ENCODE results near the gene VEGFA.
"Not testable (repeated sequence)": the region's sequence is repeated elsewhere in the genome, so short reads cannot be mapped to it uniquely, and the experiment has no call there.

VEGFA gene

DNA sequence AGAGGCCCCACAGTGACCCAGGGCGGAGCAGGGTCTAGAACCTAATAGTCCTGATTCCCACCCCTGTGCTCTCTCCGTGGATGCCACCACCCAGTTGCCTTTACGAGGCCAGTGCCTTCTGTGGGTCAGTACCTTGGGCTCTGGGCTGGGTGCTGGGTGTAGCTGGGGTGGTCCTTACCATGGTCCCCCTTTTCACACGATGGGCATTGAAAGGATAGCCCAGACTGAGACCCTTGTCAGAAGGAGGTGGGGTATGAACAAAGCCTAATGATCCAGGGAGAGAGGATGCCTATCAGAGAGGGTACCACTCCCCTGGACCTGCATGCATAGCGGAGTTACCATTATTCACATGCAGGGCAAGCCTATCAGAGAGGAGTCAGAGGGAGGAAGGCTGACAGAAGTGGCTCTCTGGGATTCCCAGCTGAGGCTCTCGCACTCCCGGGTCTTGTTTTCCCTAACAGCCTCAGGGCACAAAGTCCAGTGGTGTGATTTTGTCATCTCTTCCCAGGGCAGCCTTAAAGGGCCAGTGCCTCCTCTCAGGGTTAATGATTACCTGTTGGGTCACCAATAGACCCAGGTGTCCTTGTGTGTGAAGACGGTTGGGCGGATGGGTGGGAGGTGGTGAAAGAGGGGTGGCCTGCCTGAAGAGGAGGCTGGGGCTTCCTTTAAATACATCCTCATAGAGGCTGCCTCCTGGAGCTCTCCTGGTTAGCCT lies 36.2 kb downstream of the VEGFA start:
- DNase-seq = no peak

DNA sequence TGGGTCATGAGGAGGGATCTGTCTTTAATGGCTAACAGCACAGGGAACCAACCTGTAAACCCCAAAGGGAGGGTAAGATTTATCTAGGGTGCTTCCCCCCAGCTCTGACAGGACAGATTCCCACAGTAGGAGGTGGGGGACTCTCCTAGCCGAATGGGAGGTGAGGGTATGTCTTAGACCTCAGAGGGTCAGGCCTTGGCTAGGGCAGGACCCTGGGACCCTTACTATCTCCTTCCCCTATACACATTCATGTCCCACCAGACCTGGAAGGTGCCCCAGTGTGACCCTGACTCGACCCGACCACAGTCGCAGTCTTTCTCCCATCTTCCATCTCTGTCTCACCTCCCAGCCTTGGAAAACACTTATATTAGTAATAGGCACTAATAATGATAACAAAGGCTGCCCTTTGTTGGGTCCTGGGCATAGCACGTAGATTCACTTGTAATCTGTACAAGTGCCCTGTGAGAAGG lies 36.8 kb downstream of the VEGFA start:
- no peak for DNase-seq

- no peak for DNase-seq
Observed at GRCh38 chr6:43807228-43808061, 37.4 kb downstream of the VEGFA start.

DNA sequence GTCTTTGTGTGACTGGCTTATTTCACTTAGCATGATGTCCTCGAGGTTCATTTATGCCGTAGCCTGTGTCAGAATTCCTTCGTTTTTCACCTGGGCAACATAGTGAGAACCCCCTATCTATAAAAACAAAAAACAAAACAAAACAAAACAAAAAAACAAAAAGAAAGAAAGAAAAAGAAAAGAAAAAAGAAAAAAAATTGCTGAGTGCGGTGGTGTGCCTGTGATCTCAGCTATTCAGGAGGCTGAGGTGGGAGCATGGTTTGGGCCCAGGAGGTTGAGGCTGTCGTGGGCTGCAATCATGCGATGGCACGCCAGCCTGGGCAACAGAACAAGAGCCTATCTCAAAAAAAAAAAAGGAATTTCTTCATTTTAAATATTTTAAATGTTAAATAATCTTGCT lies 38.4 kb downstream of the VEGFA start:
- no peak for DNase-seq

- DNase-seq = no peak
Observed at GRCh38 chr6:43809417-43810305, 39.6 kb downstream of the VEGFA start.

DNA sequence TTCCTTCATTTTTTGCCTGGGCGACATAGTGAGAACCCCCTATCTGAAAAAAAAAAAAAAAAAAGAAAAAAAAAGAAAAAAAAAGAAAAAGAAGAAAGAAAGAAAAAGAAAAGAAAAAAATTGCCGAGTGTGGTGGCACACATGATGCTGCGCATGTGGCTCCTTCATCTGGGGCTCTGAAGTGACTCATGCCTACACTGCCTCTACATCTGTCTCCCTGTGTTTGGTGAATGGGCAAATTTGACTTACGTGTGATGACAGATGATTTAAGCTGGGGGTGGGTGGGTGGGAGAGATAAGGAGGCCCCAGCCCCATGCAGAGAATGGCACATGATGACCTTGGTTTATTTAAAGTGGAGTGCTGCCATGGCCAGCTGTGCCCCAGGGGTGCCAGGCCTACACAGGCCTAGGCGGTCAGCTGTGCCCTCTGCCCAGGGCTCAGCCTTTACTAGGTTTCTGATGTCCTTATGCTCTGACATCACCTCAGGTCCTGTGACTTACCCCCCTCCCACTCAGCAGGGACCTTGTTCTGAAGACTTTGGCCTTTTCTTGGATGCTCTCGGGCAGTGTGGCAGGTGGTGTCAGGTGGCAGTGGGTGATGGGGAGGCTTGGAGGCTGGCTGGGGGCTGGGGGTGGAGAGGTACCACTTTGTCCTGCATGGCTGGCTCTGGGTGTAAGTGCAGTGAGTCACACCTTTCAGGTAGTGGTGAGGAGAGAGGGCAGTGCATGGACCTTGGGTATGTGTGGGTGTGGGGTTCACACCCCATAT lies 41.1 kb downstream of the VEGFA start:
- no peak for DNase-seq

- DNase-seq = no peak
Observed at GRCh38 chr6:43811733-43812099, 41.7 kb downstream of the VEGFA start.

GRCh38 chr6:43812850-43813578 lies 43.0 kb downstream of the VEGFA start:
- DNase-seq = peak; percentile 48 to 61

- DNase-seq = no peak
Observed at GRCh38 chr6:43814111-43814510, 44.1 kb downstream of the VEGFA start.

- DNase-seq = no peak
Observed at GRCh38 chr6:43814865-43815264, 44.9 kb downstream of the VEGFA start.

DNA sequence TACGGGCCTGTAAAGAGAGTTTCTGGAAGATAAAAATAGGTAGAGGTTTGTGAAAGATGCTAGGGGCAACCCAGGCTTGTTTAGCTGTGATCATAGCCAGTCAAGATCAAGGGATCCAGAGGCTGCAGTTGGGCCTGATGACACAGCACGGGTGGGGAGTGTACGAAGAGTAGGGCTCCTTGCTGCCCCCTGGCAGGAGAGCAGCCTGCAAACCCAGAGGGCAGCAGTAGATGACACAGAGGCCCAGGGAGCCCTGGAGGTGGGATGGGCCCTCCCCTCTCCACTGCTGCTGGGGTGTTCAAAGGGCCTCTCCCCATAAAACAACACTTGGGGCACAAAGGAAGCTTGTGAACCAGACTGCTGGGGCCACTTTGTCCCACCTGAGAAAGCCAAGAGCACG lies 47.2 kb downstream of the VEGFA start:
- DNase-seq = peak; percentile 14 to 38

GRCh38 chr6:43818973-43819372 lies 49.0 kb downstream of the VEGFA start:
- not testable (repeated sequence) for DNase-seq

GRCh38 chr6:43819958-43820357 lies 49.9 kb downstream of the VEGFA start:
- DNase-seq = no peak

DNA sequence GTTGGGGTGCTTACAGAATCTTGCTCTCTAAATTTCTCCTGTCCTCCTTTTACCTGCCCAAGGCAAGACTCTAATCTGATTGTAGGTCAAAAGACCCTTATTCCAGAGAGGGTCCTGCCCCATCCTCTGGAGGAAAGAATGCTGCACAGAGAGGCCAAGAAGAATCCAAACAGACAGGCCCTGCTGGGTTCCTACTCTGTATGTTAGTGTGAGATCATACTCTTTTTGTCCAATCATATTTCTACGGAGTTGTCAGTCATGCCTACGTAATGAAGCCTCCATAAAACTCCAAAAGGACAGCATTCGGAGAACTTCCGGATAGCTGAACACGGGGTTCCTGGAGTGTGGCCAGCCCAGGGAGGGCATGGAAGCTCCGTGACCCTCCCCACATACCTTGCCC lies 50.5 kb downstream of the VEGFA start:
- no peak for DNase-seq

- DNase-seq = no peak
Observed at GRCh38 chr6:43821101-43821886, 51.3 kb downstream of the VEGFA start.

GRCh38 chr6:43823390-43823789 lies 53.4 kb downstream of the VEGFA start:
- no peak for DNase-seq

GRCh38 chr6:43823879-43824702 lies 54.1 kb downstream of the VEGFA start:
- no peak for DNase-seq

- no peak for DNase-seq
Observed at GRCh38 chr6:43824703-43825064, 54.7 kb downstream of the VEGFA start.

DNA sequence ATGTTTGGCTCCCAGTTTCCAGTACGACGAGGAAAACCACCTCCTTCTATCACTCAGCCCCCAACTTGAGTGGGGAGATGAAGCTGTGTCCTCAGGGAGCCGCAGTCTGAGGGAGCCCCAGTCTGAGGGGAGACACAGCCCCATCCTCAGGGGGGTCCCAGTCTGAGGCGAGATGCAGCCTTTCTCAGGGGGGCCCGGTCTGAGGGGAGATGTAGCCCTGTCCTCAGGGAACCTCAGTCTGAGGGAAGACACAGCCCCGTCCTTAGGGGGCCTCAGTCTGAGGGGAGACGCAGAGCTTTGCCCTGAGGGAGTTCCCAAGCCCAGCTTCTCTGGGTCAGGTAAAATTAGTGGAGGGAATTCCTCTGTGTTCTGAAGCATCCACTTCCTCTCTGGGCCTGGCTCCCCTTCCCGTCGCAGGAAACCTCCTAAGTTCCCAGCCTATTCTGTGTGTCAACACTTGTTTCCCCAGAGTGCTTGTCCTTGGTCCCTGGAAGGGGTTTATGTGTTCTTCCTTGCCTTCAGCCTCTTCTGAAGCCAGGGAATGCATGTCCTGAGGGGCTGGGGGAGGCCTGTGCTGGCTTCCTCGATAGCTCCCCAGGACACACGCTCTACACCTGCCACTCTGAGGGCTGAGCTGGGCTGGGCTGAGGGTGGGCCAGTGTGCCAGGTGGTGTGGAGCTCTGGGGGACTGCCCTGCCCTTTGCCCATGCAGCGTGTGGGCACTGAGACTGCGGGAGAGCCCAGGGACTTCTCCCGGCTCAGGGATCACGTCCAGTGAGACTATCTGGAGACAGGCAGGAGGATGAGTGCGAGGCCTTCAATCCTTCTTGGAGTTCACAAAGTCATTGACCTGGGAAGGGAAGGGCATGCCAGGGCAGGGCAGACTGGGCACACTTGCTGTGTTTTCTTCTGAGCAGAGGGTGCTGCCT lies 55.4 kb downstream of the VEGFA start:
- DNase-seq = no peak
